Omental fat pad (tissue), 4 donors: ENCODE data around the gene KCNV2. TPM values are rescaled to one million over a fixed set of nuclear protein-coding genes. Genes with fewer than 3 reads are reported as not detected.

Experiments
- ATAC-seq: fragments of 150-250 bp; one replicate; pipeline ENCODE4 v1.9.1; 2016; ENCODE audit warnings: mild to moderate bottlenecking, moderate library complexity; ENCODE audit not compliant: low FRiP score
- DNase-seq: peaks from one replicate; pipeline ENCODE4 v3.0.0-alpha.2; 2019; ENCODE audit warnings: low spot score
- CTCF ChIP-seq, 3 donors: fragments of 450-650 bp; IDR thresholded peaks; one replicate each; pipeline ENCODE4 v1.5.1; 2016 to 2017; ENCODE audit warnings: antibody characterized with exemption in 3 of 3, mild to moderate bottlenecking in 3 of 3, moderate library complexity in 2 of 3
- total RNA-seq, 4 donors: library from RNA; depleted of rRNA; stranded (reverse); fragments of >200 nt; gene quantifications; one replicate each; pipeline ENCODE4 v1.1.0, GENCODE V29; 2016

Gene KCNV2
- total RNA-seq, 4 donors from 2014 or later, result not detected

GRCh38 chr9:2679011-2679410 lies 38.3 kb upstream of the KCNV2 start:
- no peak for DNase-seq
- TF ChIP-seq CTCF (IDR thresholded peaks at IDR 0.05), result no peak
- no peak for ATAC-seq

GRCh38 chr9:2681981-2682380 lies 35.3 kb upstream of the KCNV2 start:
- TF ChIP-seq CTCF (IDR thresholded peaks at IDR 0.05), result no peak
- DNase-seq (no peak), ATAC-seq (no peak)

GRCh38 chr9:2686911-2687310 lies 30.4 kb upstream of the KCNV2 start:
- ATAC-seq (no peak), DNase-seq (no peak)
- no peak for TF ChIP-seq CTCF (IDR thresholded peaks at IDR 0.05)

GRCh38 chr9:2688636-2689035 lies 28.7 kb upstream of the KCNV2 start:
- no peak for TF ChIP-seq CTCF (IDR thresholded peaks at IDR 0.05)
- DNase-seq (no peak), ATAC-seq (no peak)

- DNase-seq, result no peak
- no peak for ATAC-seq
These were observed 26.1 kb upstream of the KCNV2 start for GRCh38 chr9:2691212-2691611.

GRCh38 chr9:2691626-2692025 lies 25.7 kb upstream of the KCNV2 start:
- ATAC-seq, result no peak
- no peak for TF ChIP-seq CTCF (IDR thresholded peaks at IDR 0.05)
- no peak for DNase-seq

More at GRCh38 chr9:2691212-2691611, 26.1 kb upstream of the KCNV2 start:
- no peak for TF ChIP-seq CTCF (IDR thresholded peaks at IDR 0.05)

GRCh38 chr9:2693056-2693455 lies 24.3 kb upstream of the KCNV2 start:
- no peak for TF ChIP-seq CTCF (IDR thresholded peaks at IDR 0.05)
- no peak for ATAC-seq

More at GRCh38 chr9:2693056-2693455, 24.3 kb upstream of the KCNV2 start:
- DNase-seq, result no peak
